ENCODE data around the gene MPPED1.

MPPED1 gene

DNA sequence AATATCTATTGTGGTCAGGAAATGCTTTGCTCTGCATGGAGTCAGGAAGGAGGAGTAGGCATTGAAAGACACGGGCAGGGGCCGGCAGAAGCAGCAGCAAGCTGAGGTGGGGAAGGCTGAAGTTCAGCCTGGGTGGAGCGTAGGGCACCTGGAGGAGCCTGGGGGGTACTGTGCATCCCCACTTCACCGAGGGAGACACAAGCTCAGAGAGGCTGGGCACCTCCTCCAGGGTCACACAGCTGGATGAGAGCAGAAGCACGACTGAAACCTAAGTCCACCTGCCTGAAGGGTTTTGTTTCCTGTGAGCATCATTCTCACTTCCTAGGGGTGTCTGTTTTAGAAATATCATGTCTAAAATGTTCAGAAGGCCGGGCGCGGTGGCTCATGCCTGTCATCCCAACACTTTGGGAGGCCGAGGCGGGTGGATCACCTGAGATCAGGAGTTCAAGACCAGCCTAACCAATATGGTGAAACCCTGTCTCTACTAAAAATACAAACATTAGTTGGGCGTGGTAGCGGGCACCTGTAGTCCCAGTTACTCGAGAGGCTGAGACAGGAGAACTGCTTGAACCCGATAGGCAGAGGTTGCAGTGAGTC is 138.3 kb downstream of the MPPED1 start:
- no peak for DNase-seq

DNA sequence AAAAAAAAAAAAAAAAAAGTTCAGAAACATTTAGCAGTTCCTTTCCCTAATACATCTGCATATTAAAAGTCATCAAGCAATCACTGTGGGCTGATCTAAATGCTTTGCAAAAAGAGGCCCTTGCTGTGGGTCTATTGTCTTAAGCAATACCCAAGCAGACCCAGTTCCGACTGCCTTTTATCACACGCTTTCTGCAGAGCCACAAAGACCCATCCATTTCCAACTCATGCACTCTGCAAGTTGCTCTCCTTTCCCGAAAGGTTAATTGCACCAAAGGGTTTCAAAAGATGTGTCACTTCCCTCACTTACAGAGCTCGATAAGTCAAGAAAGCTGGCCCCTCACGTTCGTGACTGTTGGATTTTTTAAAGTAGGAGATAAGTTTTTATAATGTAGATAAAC is 138.9 kb downstream of the MPPED1 start:
- DNase-seq = no peak

DNA sequence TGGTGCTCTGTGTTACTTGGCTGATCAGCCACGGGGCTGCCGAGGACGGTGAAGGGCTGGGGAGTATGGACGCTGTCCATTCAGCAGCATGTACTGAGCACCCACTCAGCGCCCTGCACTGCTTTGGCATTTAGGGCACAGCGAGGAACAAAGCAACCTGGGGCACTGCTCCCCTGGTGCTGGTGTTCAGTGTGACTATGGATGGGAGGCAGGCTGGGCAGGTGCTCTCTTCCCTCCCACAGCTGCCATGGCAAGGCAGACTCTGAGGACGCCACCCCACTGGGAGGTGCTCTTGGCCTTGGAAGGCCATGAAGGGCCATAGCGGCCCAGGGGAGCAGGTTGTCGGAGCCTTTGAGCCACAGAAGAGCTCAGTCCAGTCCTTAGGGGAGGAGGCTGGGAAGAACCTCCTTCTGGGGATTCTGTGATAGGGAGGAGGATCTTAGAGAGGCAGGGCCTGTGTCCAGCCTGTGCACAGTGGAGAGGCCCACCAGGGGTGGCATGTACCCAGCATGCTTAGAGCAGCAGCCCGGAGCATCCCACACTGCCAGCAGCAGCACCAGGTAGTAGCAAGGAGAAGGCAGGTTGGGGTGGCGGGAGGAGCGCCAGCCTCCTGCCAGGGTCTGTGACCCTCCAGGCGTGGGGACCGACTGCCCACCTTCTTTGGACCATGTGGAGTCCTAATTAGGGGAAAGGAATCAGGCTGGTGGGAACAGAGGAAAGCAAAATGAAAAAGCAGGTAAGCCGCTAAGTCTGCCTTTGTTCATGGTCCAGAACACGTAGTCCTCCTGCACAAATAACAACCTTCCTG is 141.8 kb downstream of the MPPED1 start:
- no peak for DNase-seq

DNA sequence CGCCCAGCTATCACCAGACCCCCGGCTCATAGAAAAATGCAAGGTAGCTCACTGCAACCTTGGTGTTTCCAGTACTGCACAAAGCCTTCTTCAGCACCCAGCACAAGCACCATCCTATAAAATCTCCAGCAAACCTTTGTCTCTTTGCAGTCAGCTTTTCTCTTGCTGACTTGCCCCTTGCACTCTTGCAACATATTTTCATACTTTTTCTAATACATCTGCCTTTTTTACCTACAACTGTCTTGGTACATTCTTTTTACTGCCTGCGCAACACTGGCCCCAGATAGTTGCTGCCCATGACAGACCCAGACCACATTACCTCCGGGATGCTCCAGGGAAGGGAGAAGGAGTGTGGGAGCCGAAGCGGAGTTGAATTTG is 142.4 kb downstream of the MPPED1 start:
- DNase-seq = no peak

DNA sequence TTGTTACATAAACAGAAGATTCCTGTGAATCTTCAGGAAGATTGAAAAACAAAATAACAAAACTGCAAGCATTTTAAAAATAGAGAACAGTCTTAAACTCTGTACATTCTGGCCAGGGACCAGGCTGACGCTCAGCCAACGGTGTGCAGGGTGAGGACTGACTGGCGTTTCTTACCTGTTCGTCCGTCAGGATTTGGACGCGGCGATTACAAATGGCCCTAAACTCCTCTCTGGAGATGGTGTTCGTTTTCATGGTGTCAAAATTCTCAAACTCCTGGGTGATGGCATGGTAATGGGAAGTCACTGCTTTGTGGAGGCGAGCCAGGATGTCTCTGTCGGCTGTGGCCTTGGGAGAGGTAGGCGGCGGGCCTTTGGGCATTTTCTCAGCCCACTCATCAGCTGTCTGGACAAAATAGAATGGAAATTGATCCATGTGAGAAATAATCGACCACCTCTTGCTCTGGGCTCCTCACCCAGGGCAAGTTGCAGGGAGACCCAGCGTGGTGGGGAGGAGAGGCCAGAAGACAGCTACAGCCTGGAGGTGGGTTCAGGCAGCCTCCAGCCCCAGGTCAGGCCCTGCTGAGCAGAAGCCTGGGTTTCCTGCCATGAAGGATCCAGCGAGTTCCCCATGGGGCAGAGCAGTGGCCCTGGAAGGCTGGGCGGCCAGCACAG is 143.0 kb downstream of the MPPED1 start:
- DNase-seq = no peak

DNA sequence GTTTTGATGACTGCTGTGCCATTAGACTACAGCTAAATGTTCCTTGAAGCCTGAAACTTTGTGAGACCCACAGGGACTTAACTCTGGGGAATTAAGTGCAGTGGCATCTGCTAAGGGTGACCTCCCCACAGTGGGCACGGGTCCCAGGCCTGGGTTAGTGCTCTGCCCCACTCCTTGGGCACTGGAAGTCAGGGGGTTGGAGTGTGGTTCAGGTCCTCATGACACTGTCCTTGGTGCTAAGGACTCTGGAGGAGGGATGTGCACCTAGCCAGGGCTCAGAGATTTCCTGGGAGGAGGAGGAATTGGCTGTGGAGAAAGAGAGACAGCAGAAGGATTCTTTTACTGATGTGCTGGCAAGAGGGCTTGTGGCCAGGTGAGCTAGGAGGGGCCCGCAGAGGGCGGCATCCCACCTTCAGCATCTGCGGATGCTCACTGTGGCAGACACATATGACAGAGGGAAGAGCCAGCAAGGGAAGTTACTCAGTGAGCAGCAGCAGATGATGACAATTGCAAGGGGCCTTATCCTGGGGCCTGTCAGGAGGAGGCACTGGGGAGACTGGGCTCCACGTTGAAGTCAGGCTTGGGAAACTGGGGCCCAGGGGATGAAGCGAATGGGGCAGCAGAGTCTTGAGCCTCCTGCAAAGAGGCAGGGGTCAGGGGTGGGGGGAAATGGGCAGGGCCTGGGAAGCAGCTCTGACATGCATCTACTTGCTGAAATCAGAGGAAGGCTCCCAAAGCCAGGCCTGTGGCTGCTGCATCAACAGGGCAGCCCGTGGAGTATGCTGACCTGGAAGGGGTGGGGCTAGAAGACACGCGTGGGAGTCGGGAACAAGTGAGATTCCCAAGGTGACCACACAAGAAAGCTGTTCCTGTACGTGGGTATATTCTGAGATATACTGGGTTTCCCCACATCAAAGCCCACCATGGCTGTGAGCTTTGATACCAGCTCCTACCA is 144.0 kb downstream of the MPPED1 start:
- no peak for DNase-seq

Measured in NCI-H1436 (cell line).